Measurements from ENCODE around the gene DHRSX. TPM values are rescaled to one million over a fixed set of nuclear protein-coding genes. Genes with fewer than 3 reads are reported as not detected.
A peak's percentile ranks its signal among the peaks of the same experiment; 100 is the strongest.

DHRSX gene
- total and polyA plus RNA-seq, 2 experiments from 2014 or later, result 37.2 to 71.7 TPM

DNA sequence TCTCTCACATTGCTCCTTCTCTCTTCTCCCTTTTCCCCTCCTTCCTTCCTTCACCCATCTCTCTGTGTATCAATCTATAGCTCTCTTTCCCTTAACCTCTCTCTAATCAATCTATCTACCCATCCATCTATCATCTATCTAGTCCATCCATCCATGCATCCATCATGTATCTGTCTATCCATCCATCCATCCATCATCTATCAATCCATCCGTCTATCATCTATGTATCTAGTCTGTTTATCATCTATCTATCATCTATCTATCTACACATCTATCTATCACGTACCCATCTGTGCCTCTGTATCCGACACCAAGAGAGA lies 307.5 kb downstream of the DHRSX start:
- Histone ChIP-seq H3K4me1 (ENCODE audit: insufficient read depth) (no peaks in the 10 kb centered on the region), H3K79me2 (no peaks in the 10 kb centered on the region), H4K20me1 (ENCODE audit: insufficient read depth, poor library complexity, severe bottlenecking) (no peaks in the 10 kb centered on the region), H3K27me3 (no peaks in the 10 kb centered on the region), H3K9me2 (replicated peaks; ENCODE audit: insufficient read depth) (no peaks in the 10 kb centered on the region), H2AFZ (no peak overlapping the region), H3K9me3 (ENCODE audit: low read depth) (no peaks in the 10 kb centered on the region), H3K4me3 (no peak overlapping the region), H3K4me2 (no peak overlapping the region), H3K27ac (no peak overlapping the region), H3K36me3 (replicated peaks; ENCODE audit: insufficient read depth, low read depth) (no peaks in the 10 kb centered on the region)
- DNase-seq (ENCODE audit: low spot score), result no peak
- TF ChIP-seq, protein P1, sequence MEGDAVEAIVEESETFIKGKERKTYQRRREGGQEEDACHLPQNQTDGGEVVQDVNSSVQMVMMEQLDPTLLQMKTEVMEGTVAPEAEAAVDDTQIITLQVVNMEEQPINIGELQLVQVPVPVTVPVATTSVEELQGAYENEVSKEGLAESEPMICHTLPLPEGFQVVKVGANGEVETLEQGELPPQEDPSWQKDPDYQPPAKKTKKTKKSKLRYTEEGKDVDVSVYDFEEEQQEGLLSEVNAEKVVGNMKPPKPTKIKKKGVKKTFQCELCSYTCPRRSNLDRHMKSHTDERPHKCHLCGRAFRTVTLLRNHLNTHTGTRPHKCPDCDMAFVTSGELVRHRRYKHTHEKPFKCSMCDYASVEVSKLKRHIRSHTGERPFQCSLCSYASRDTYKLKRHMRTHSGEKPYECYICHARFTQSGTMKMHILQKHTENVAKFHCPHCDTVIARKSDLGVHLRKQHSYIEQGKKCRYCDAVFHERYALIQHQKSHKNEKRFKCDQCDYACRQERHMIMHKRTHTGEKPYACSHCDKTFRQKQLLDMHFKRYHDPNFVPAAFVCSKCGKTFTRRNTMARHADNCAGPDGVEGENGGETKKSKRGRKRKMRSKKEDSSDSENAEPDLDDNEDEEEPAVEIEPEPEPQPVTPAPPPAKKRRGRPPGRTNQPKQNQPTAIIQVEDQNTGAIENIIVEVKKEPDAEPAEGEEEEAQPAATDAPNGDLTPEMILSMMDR (IDR thresholded peaks at IDR 0.05; ENCODE audit: poor library complexity), result no peak
- TF ChIP-seq EZH2 (IDR thresholded peaks at IDR 0.05; ENCODE audit: borderline replicate concordance) (no peak), EZH2phosphoT487 (IDR thresholded peaks at IDR 0.05; ENCODE audit: low read depth, severe bottlenecking, unreplicated experiment) (no peak)
- 95% methylated on average over 3 of the region's 3 CpGs for WGBS (ENCODE audit: low lambda C conversion rate, missing lambda C conversion rate)

DNA sequence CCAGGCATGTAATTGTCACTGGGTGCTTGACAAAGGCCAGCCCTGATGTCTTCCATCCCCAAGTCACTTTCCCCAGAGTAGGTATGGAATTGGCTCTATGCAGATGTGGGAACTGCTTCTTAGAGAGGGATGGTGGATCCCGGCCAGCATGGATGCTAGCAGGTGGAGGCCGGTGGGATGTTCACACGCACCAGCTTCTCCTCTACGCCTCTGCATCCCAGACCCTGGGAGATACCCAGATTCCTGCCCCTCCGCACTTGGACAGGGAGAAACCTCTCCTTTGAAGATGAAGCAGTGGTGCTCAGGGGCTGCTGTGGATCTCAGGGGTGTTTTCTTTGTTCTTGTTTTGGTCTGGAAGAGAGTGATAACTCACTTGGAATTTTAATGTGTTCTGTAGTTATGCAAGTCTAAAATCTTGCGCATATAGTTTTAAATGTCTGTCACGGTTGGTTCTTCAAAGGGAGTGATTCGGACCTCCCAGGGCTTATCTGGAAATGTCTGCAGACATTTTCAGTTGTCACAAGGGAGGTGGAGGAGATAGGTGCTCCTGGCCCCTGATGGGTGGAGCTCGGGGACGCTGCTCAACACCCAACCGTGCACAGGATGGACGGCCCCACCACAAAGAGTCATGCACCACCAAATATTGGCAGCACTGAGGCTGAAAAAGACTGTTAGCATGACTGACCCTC lies 308.0 kb downstream of the DHRSX start:
- H3K27ac ChIP-seq, result no peak overlapping the region
- H3K4me3 ChIP-seq, result no peak overlapping the region
- no peak for DNase-seq (ENCODE audit: low spot score)
- WGBS (ENCODE audit: low lambda C conversion rate, missing lambda C conversion rate), result 77% methylated on average over 12 of the region's 12 CpGs
- TF ChIP-seq EZH2phosphoT487 (IDR thresholded peaks at IDR 0.05; ENCODE audit: low read depth, severe bottlenecking, unreplicated experiment), result no peak
- TF ChIP-seq, protein P1 (IDR thresholded peaks at IDR 0.05; ENCODE audit: poor library complexity), result no peak
- no peak for TF ChIP-seq EZH2 (IDR thresholded peaks at IDR 0.05; ENCODE audit: borderline replicate concordance)
- no peaks in the 10 kb centered on the region for H3K4me1 ChIP-seq (ENCODE audit: insufficient read depth)
- no peaks in the 10 kb centered on the region for H3K27me3 ChIP-seq
- no peaks in the 10 kb centered on the region for H3K9me2 ChIP-seq (replicated peaks; ENCODE audit: insufficient read depth)
- no peak overlapping the region for H2AFZ ChIP-seq
- H3K36me3 ChIP-seq (replicated peaks; ENCODE audit: insufficient read depth, low read depth), result no peaks in the 10 kb centered on the region
- no peak overlapping the region for H3K4me2 ChIP-seq
- no peaks in the 10 kb centered on the region for H3K79me2 ChIP-seq
- no peaks in the 10 kb centered on the region for H4K20me1 ChIP-seq (ENCODE audit: insufficient read depth, poor library complexity, severe bottlenecking)
- no peaks in the 10 kb centered on the region for H3K9me3 ChIP-seq (ENCODE audit: low read depth)

DNA sequence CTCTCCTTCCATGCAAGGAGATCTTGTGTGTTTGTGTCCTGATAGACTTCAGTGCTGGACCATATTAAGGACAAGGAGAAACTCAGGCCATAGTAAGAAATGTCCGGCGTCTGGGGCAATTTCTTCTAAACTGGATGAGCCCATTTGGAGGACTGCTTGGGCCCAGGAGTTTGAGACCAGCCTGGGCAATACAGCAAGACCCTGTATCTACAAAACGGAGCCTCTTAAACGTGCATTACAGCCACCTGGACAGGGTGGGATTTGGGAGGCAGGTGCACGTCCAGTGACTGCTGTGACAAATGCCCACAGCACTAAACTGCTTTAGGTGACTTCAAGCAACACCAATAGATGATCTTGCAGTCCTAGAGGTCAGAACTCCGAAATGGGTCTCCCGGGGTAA lies 311.9 kb downstream of the DHRSX start:
- Histone ChIP-seq H3K4me2 (peak overlapping the region; percentile 60), H2AFZ (no peak overlapping the region)
- whole genome bisulfite sequencing (ENCODE audit: low lambda C conversion rate, missing lambda C conversion rate), result 88% methylated on average over 7 of the region's 7 CpGs

More for the DNA sequence above, 311.9 kb downstream of the DHRSX start:
- TF ChIP-seq EZH2 (IDR thresholded peaks at IDR 0.05; ENCODE audit: borderline replicate concordance) (no peak), EZH2phosphoT487 (IDR thresholded peaks at IDR 0.05; ENCODE audit: low read depth, severe bottlenecking, unreplicated experiment) (no peak)
- TF ChIP-seq, protein P1 (IDR thresholded peaks at IDR 0.05; ENCODE audit: poor library complexity), result no peak
- Histone ChIP-seq H3K9me3 (ENCODE audit: low read depth) (no peaks in the 10 kb centered on the region), H3K27me3 (no peaks in the 10 kb centered on the region), H3K79me2 (no peaks in the 10 kb centered on the region), H3K9me2 (replicated peaks; ENCODE audit: insufficient read depth) (no peaks in the 10 kb centered on the region), H3K4me1 (ENCODE audit: insufficient read depth) (no peaks in the 10 kb centered on the region), H3K36me3 (replicated peaks; ENCODE audit: insufficient read depth, low read depth) (no peaks in the 10 kb centered on the region), H3K4me3 (no peak overlapping the region), H3K27ac (no peak overlapping the region), H4K20me1 (ENCODE audit: insufficient read depth, poor library complexity, severe bottlenecking) (no peaks in the 10 kb centered on the region)
- DNase-seq (ENCODE audit: low spot score), result no peak
